ENCODE data around the gene CEP164.
"Not testable (repeated sequence)": the region's sequence is repeated elsewhere in the genome, so short reads cannot be mapped to it uniquely, and the experiment has no call there.

The CEP164 gene

GRCh38 chr11:117316197-117316961, 11.3 kb upstream of the CEP164 start, which contains the start of gene BACE1:
Gene BACE1 (minus strand): TSS chr11:117316256. CDS start chr11:117315795, 461 bp downstream.
- intact Hi-C loops (cut with micrococcal nuclease): loop anchor here (5.0 kb wide), 1 partner anchor 84 kb away; the partner anchor contains the start of genes PCSK7 and RNF214
- Mint-ChIP-seq H3K36me3 (ENCODE audit: low read depth) (peaks cover 8% of the 10 kb centered on the region), H3K4me3 (peak within 1 kb of the TSS; percentile 89), H3K4me1 (ENCODE audit: low read depth) (peaks cover 29% of the 10 kb centered on the region), H3K27me3 (peaks cover 26% of the 10 kb centered on the region), H3K27ac (peak within 1 kb of the TSS; percentile 24), H3K9me3 (no peaks in the 10 kb centered on the region)

GRCh38 chr11:117318738-117319137, 8.9 kb upstream of the CEP164 start:
- Mint-ChIP-seq H3K36me3 (ENCODE audit: low read depth) (peaks cover 8% of the 10 kb centered on the region), H3K9me3 (no peaks in the 10 kb centered on the region), H3K27ac (no peak overlapping the region), H3K27me3 (peaks cover 26% of the 10 kb centered on the region), H3K4me1 (ENCODE audit: low read depth) (peaks cover 25% of the 10 kb centered on the region), H3K4me3 (no peak overlapping the region)
- intact Hi-C loops (cut with micrococcal nuclease): loop anchor here (5.0 kb wide), 1 partner anchor 86 kb away; the partner anchor contains the start of genes PCSK7 and RNF214

GRCh38 chr11:117319214-117319840, 8.3 kb upstream of the CEP164 start:
- no peak overlapping the region for H3K27ac Mint-ChIP-seq
- H3K27me3 Mint-ChIP-seq: peaks cover 26% of the 10 kb centered on the region
- peaks cover 8% of the 10 kb centered on the region for H3K36me3 Mint-ChIP-seq (ENCODE audit: low read depth)
- H3K9me3 Mint-ChIP-seq: no peaks in the 10 kb centered on the region
- no peak overlapping the region for H3K4me3 Mint-ChIP-seq
- peaks cover 23% of the 10 kb centered on the region for H3K4me1 Mint-ChIP-seq (ENCODE audit: low read depth)
- intact Hi-C loops (cut with micrococcal nuclease): loop anchor here (5.0 kb wide), 1 partner anchor 87 kb away; the partner anchor contains the start of genes PCSK7 and RNF214

GRCh38 chr11:117327255-117327566, 443 bp upstream of the CEP164 start:
- H3K4me3 Mint-ChIP-seq; H3K27ac Mint-ChIP-seq; H3K9me3 Mint-ChIP-seq; H3K27me3 Mint-ChIP-seq; H3K36me3 Mint-ChIP-seq (ENCODE audit: low read depth); intact Hi-C loops (cut with micrococcal nuclease): not testable (repeated sequence)
- H3K4me1 Mint-ChIP-seq (ENCODE audit: low read depth): peaks cover 11% of the 10 kb centered on the region

GRCh38 chr11:117328375-117329010, 839 bp downstream of the CEP164 start:
- intact Hi-C loops (cut with micrococcal nuclease): no loop called here
- no peak overlapping the region for H3K4me3 Mint-ChIP-seq
- H3K27ac Mint-ChIP-seq: no peak overlapping the region
- peaks cover 3% of the 10 kb centered on the region for H3K36me3 Mint-ChIP-seq (ENCODE audit: low read depth)
- H3K27me3 Mint-ChIP-seq: no peaks in the 10 kb centered on the region
- peaks cover 11% of the 10 kb centered on the region for H3K4me1 Mint-ChIP-seq (ENCODE audit: low read depth)
- H3K9me3 Mint-ChIP-seq: no peaks in the 10 kb centered on the region

- intact Hi-C loops (cut with micrococcal nuclease): no loop called here
- Mint-ChIP-seq H3K27me3 (no peaks in the 10 kb centered on the region), H3K4me1 (ENCODE audit: low read depth) (peaks cover 32% of the 10 kb centered on the region), H3K4me3 (no peak overlapping the region), H3K27ac (no peak overlapping the region), H3K36me3 (ENCODE audit: low read depth) (peaks cover 40% of the 10 kb centered on the region), H3K9me3 (no peaks in the 10 kb centered on the region)
Measured at GRCh38 chr11:117332843-117333242, 5.2 kb downstream of the CEP164 start.

GRCh38 chr11:117333917-117334316, 6.3 kb downstream of the CEP164 start:
- Mint-ChIP-seq H3K4me1 (ENCODE audit: low read depth) (peaks cover 35% of the 10 kb centered on the region), H3K27ac (no peak overlapping the region), H3K36me3 (ENCODE audit: low read depth) (peaks cover 51% of the 10 kb centered on the region), H3K27me3 (no peaks in the 10 kb centered on the region), H3K9me3 (no peaks in the 10 kb centered on the region), H3K4me3 (no peak overlapping the region)
- intact Hi-C loops (cut with micrococcal nuclease): no loop called here

GRCh38 chr11:117334896-117335295, 7.2 kb downstream of the CEP164 start:
- H3K27me3 Mint-ChIP-seq: no peaks in the 10 kb centered on the region
- H3K9me3 Mint-ChIP-seq: no peaks in the 10 kb centered on the region
- H3K27ac Mint-ChIP-seq: no peak overlapping the region
- intact Hi-C loops (cut with micrococcal nuclease): no loop called here
- H3K36me3 Mint-ChIP-seq (ENCODE audit: low read depth): peaks cover 57% of the 10 kb centered on the region
- peaks cover 35% of the 10 kb centered on the region for H3K4me1 Mint-ChIP-seq (ENCODE audit: low read depth)
- no peak overlapping the region for H3K4me3 Mint-ChIP-seq

- H3K27me3 Mint-ChIP-seq: no peaks in the 10 kb centered on the region
- no peak overlapping the region for H3K27ac Mint-ChIP-seq
- H3K9me3 Mint-ChIP-seq: no peaks in the 10 kb centered on the region
- H3K4me3 Mint-ChIP-seq: no peak overlapping the region
- peaks cover 62% of the 10 kb centered on the region for H3K36me3 Mint-ChIP-seq (ENCODE audit: low read depth)
- intact Hi-C loops (cut with micrococcal nuclease): no loop called here
- H3K4me1 Mint-ChIP-seq (ENCODE audit: low read depth): peaks cover 35% of the 10 kb centered on the region
Measured at GRCh38 chr11:117335399-117335798, 7.7 kb downstream of the CEP164 start.

- Mint-ChIP-seq H3K4me1 (ENCODE audit: low read depth) (peaks cover 30% of the 10 kb centered on the region), H3K36me3 (ENCODE audit: low read depth) (peaks cover 70% of the 10 kb centered on the region), H3K27me3 (no peaks in the 10 kb centered on the region), H3K27ac (no peak overlapping the region), H3K4me3 (no peak overlapping the region), H3K9me3 (no peaks in the 10 kb centered on the region)
- intact Hi-C loops (cut with micrococcal nuclease): no loop called here
Measured at GRCh38 chr11:117337076-117337475, 9.4 kb downstream of the CEP164 start.

GRCh38 chr11:117345039-117345438, 17.4 kb downstream of the CEP164 start:
- H3K9me3 Mint-ChIP-seq: no peaks in the 10 kb centered on the region
- H3K4me3 Mint-ChIP-seq: no peak overlapping the region
- peaks cover 81% of the 10 kb centered on the region for H3K36me3 Mint-ChIP-seq (ENCODE audit: low read depth)
- H3K27me3 Mint-ChIP-seq: no peaks in the 10 kb centered on the region
- H3K27ac Mint-ChIP-seq: no peak overlapping the region
- intact Hi-C loops (cut with micrococcal nuclease): no loop called here
- no peaks in the 10 kb centered on the region for H3K4me1 Mint-ChIP-seq (ENCODE audit: low read depth)

- no peaks in the 10 kb centered on the region for H3K9me3 Mint-ChIP-seq
- no peak overlapping the region for H3K27ac Mint-ChIP-seq
- intact Hi-C loops (cut with micrococcal nuclease): no loop called here
- no peak overlapping the region for H3K4me3 Mint-ChIP-seq
- no peaks in the 10 kb centered on the region for H3K4me1 Mint-ChIP-seq (ENCODE audit: low read depth)
- H3K36me3 Mint-ChIP-seq (ENCODE audit: low read depth): peaks cover 89% of the 10 kb centered on the region
- H3K27me3 Mint-ChIP-seq: no peaks in the 10 kb centered on the region
Measured at GRCh38 chr11:117354550-117354949, 26.9 kb downstream of the CEP164 start.

- Mint-ChIP-seq H3K4me1 (ENCODE audit: low read depth) (no peaks in the 10 kb centered on the region), H3K4me3 (no peak overlapping the region), H3K27ac (no peak overlapping the region), H3K9me3 (no peaks in the 10 kb centered on the region), H3K36me3 (ENCODE audit: low read depth) (peaks cover 94% of the 10 kb centered on the region), H3K27me3 (no peaks in the 10 kb centered on the region)
- intact Hi-C loops (cut with micrococcal nuclease): no loop called here
Measured at GRCh38 chr11:117356126-117356890, 28.7 kb downstream of the CEP164 start.

GRCh38 chr11:117361432-117361831, 33.8 kb downstream of the CEP164 start:
- peaks cover 94% of the 10 kb centered on the region for H3K36me3 Mint-ChIP-seq (ENCODE audit: low read depth)
- H3K9me3 Mint-ChIP-seq: no peaks in the 10 kb centered on the region
- H3K4me3 Mint-ChIP-seq: no peak overlapping the region
- H3K4me1 Mint-ChIP-seq (ENCODE audit: low read depth): no peaks in the 10 kb centered on the region
- intact Hi-C loops (cut with micrococcal nuclease): no loop called here
- no peaks in the 10 kb centered on the region for H3K27me3 Mint-ChIP-seq
- H3K27ac Mint-ChIP-seq: no peak overlapping the region

Data from dendritic cell treated with granulocyte-macrophage colony-stimulating factor and Interleukin-4, amounts not matched to agents 40 ng/mL and 50 ng/mL, for 4 days (primary cell).